Ramos (cell line): ENCODE data around the gene DQX1.
"Not testable (repeated sequence)": the region's sequence is repeated elsewhere in the genome, so short reads cannot be mapped to it uniquely, and the experiment has no call there.

Experiments used
- in situ Hi-C: fragments of 300-500 bp; cut with MboI; formaldehyde crosslinking; loops from one replicate; pipeline ENCODE4 v1.14.3; 2022; ENCODE audit warnings: low sequenced_read_pairs; ENCODE audit not compliant: unreplicated experiment

DQX1 gene

GRCh38 chr2:74498500-74499266 is 27.3 kb downstream of the DQX1 start:
- in situ Hi-C loops = no loop called here

- in situ Hi-C loops = no loop called here
These were observed 28.1 kb downstream of the DQX1 start for GRCh38 chr2:74497777-74498499.

- in situ Hi-C loops = no loop called here
These were observed 28.8 kb downstream of the DQX1 start for GRCh38 chr2:74496997-74497776.

- in situ Hi-C loops = no loop called here
These were observed 30.6 kb downstream of the DQX1 start for GRCh38 chr2:74495440-74495839.

- in situ Hi-C loops = no loop called here
These were observed 32.5 kb downstream of the DQX1 start for GRCh38 chr2:74493546-74493945.

GRCh38 chr2:74491648-74492544 is 34.1 kb downstream of the DQX1 start:
- in situ Hi-C loops = no loop called here

- in situ Hi-C loops = no loop called here
These were observed 36.1 kb downstream of the DQX1 start for GRCh38 chr2:74489906-74490305.

GRCh38 chr2:74488643-74489481 is 37.2 kb downstream of the DQX1 start:
- in situ Hi-C loops = no loop called here

- in situ Hi-C loops = no loop called here
These were observed 39.9 kb downstream of the DQX1 start for GRCh38 chr2:74486141-74486540.

- in situ Hi-C loops = not testable (repeated sequence)
These were observed 42.3 kb downstream of the DQX1 start for GRCh38 chr2:74483675-74484164.

- in situ Hi-C loops = no loop called here
These were observed 43.0 kb downstream of the DQX1 start, which contains the start of the genes CCDC142 and TTC31 for GRCh38 chr2:74482801-74483674. Gene CCDC142, minus strand, starts transcription at chr2:74482998. Its CDS starts 161 bp downstream, at chr2:74482837. Gene TTC31, plus strand, starts transcription at chr2:74483081. Its CDS starts 15 bp downstream, at chr2:74483096.

- in situ Hi-C loops = no loop called here
These were observed 43.9 kb downstream of the DQX1 start for GRCh38 chr2:74481961-74482800.

GRCh38 chr2:74481431-74481830 is 44.6 kb downstream of the DQX1 start:
- in situ Hi-C loops = no loop called here

GRCh38 chr2:74474899-74475298 is 51.1 kb downstream of the DQX1 start:
- in situ Hi-C loops = no loop called here

- in situ Hi-C loops = no loop called here
These were observed 51.5 kb downstream of the DQX1 start for GRCh38 chr2:74474481-74474880.

- in situ Hi-C loops = no loop called here
These were observed 53.1 kb downstream of the DQX1 start for GRCh38 chr2:74472945-74473258.
